GM12878 (cell line): ENCODE measurements around the gene SETD6. TPM values are rescaled to one million over a fixed set of nuclear protein-coding genes. Genes with fewer than 3 reads are reported as not detected.

Experiments used
- ATAC-seq: fragments of 200-7000 bp; cut with Tn5 transposase; 3 replicates; pipeline ENCODE4 v1.9.1; 2020; ENCODE audit warnings: mild to moderate bottlenecking, moderate library complexity
- BruUV-seq: library from RNA; stranded (reverse); fragments of 400-500 nt; replicated peaks from 2 replicates; lab custom pipeline; 2021; lab: Mats Ljungman, UMichigan
- CTCF ChIA-PET: fragments of 300-600 bp; sonication (Branson Sonifier 250); formaldehyde crosslinking; extraction: SDS; loops from one replicate; lab custom pipeline; 2021; ENCODE audit warnings: inconsistent platforms; lab: Yijun Ruan, JAX
- POLR2A ChIA-PET: fragments of 350-600 bp; formaldehyde crosslinking; extraction: SDS; loops from one replicate; lab custom pipeline; 2021; ENCODE audit warnings: inconsistent platforms; lab: Charles Lee
- RAD21 ChIA-PET: fragments of 300-600 bp; sonication (Branson Sonifier 250); formaldehyde crosslinking; loops from one replicate; lab custom pipeline; 2023; ENCODE audit warnings: antibody characterized with exemption; ENCODE audit not compliant: unreplicated experiment; lab: Charles Lee
- SMC1A ChIA-PET: fragments of 300-600 bp; sonication (Branson Sonifier 250); formaldehyde crosslinking; loops from one replicate; lab custom pipeline; 2023; ENCODE audit not compliant: unreplicated experiment, uncharacterized antibody; lab: Charles Lee
- DNase-seq: peaks from one replicate; pipeline ENCODE4 v3.0.0-alpha.2; 2011; ENCODE audit warnings: low read depth, low spot score
- FAIRE-seq: peaks from 3 replicates; lab custom pipeline; 2011; peaks lifted over from hg19 to GRCh38; lab: Jason Lieb, UNC
- H2AFZ ChIP-seq: 2 replicates; pipeline ENCODE4 v1.6.0; 2011; ENCODE audit warnings: low read depth, low read length, control low read depth; ENCODE audit not compliant: control insufficient read depth
- H3K27ac ChIP-seq: 2 replicates; pipeline ENCODE4 v1.5.1; 2011; ENCODE audit warnings: control low read depth; ENCODE audit not compliant: control insufficient read depth, insufficient read depth
- H3K27me3 ChIP-seq, 2 experiments: replicated peaks in 1 of 2; 2 replicates each; pipeline versions ENCODE4 v1.6.0 to v1.6.1; 2011; ENCODE audit warnings: low read length in 1 of 2; ENCODE audit not compliant: control insufficient read depth in 2 of 2, insufficient read depth in 2 of 2
- H3K36me3 ChIP-seq, 2 experiments: 2 replicates each; pipeline ENCODE4 v1.5.1; 2011; ENCODE audit warnings: low read length in 1 of 2; ENCODE audit not compliant: control insufficient read depth in 2 of 2, insufficient read depth in 2 of 2
- H3K4me1 ChIP-seq: 2 replicates; pipeline ENCODE4 v1.6.1; 2011; ENCODE audit warnings: mild to moderate bottlenecking, low read length, moderate library complexity, mixed read lengths; ENCODE audit not compliant: control insufficient read depth, insufficient read depth
- H3K4me2 ChIP-seq: 2 replicates; pipeline ENCODE4 v1.6.0; 2011; ENCODE audit warnings: control low read depth; ENCODE audit not compliant: control insufficient read depth, insufficient read depth
- H3K4me3 ChIP-seq: fragments of 200-600 bp; sonication (generic); 2 replicates; pipeline ENCODE4 v1.5.1; 2016
- H3K79me2 ChIP-seq: 2 replicates; pipeline ENCODE4 v1.6.0; 2011; ENCODE audit warnings: low read length; ENCODE audit not compliant: control insufficient read depth, insufficient read depth
- H3K9ac ChIP-seq: 2 replicates; pipeline ENCODE4 v1.8.0; 2011; ENCODE audit warnings: low read length, control low read depth, mixed read lengths; ENCODE audit not compliant: control insufficient read depth, insufficient read depth
- H3K9me3 ChIP-seq: replicated peaks from 3 replicates; pipeline ENCODE4 v1.5.1; 2011; ENCODE audit warnings: mild to moderate bottlenecking, low read length; ENCODE audit not compliant: control insufficient read depth, insufficient read depth
- H4K20me1 ChIP-seq: 2 replicates; pipeline ENCODE4 v1.6.0; 2011; ENCODE audit not compliant: control insufficient read depth, insufficient read depth
- BMI1 ChIP-seq: fragments of 450-650 bp; IDR thresholded peaks from 2 replicates; pipeline ENCODE4 v1.6.1; 2016; ENCODE audit warnings: mild to moderate bottlenecking, moderate library complexity, borderline replicate concordance
- CBX3 ChIP-seq: fragments of 200-600 bp; sonication (generic); IDR thresholded peaks from 2 replicates; pipeline ENCODE4 v1.6.1; 2016; ENCODE audit warnings: low read depth, borderline replicate concordance
- CEBPB ChIP-seq, 2 experiments: fragments of 150-350 bp in 1 of 2; IDR thresholded peaks; 2 replicates each; pipeline ENCODE4 v1.6.1; 2012 to 2014; ENCODE audit warnings: low read depth in 2 of 2, low read length in 2 of 2, borderline replicate concordance in 1 of 2, inconsistent platforms in 1 of 2
- IRF3 ChIP-seq: fragments of 450-650 bp; IDR thresholded peaks from 2 replicates; pipeline ENCODE4 v1.6.1; 2014; ENCODE audit warnings: mild to moderate bottlenecking
- JUNB ChIP-seq: IDR thresholded peaks from 2 replicates; pipeline ENCODE4 v1.6.1; 2016; ENCODE audit warnings: antibody characterized with exemption, mild to moderate bottlenecking
- MAX ChIP-seq: IDR thresholded peaks from 2 replicates; pipeline ENCODE4 v1.6.1; 2012; ENCODE audit warnings: low read depth, low read length, improper control_type of control experiment
- MXI1 ChIP-seq: fragments of 150-350 bp; IDR thresholded peaks from 2 replicates; pipeline ENCODE4 v1.6.1; 2011; ENCODE audit warnings: low read depth, mild to moderate bottlenecking, inconsistent platforms, low read length, improper control_type of control experiment
- PKNOX1 ChIP-seq: fragments of 450-650 bp; IDR thresholded peaks from 2 replicates; pipeline ENCODE4 v1.6.1; 2016; ENCODE audit warnings: mild to moderate bottlenecking
- POLR2A ChIP-seq: IDR thresholded peaks from 2 replicates; pipeline ENCODE4 v1.6.1; 2011; ENCODE audit warnings: low read depth, mild to moderate bottlenecking, low read length
- TARDBP ChIP-seq: IDR thresholded peaks from 2 replicates; pipeline ENCODE4 v1.6.1; 2016; ENCODE audit warnings: borderline replicate concordance
- TCF12 ChIP-seq: IDR thresholded peaks from 2 replicates; pipeline ENCODE4 v1.6.1; 2011; ENCODE audit warnings: low read depth, mild to moderate bottlenecking, low read length
- ZBTB4 ChIP-seq: fragments of 450-650 bp; formaldehyde crosslinking; IDR thresholded peaks from 2 replicates; pipeline ENCODE4 v1.4.0; 2022; ENCODE audit warnings: mild to moderate bottlenecking, moderate library complexity
- ZNF274 ChIP-seq: IDR thresholded peaks from one replicate; pipeline ENCODE4 v1.8.0; 2011; ENCODE audit not compliant: insufficient read length, insufficient read depth
- ZNF687 ChIP-seq: fragments of 450-650 bp; IDR thresholded peaks from 2 replicates; pipeline ENCODE4 v1.6.1; 2017; ENCODE audit warnings: mild to moderate bottlenecking, moderate library complexity
- WGBS: methylation state at CpG from one replicate; pipeline ENCODE4 v1.1.6; 2016; ENCODE audit warnings: low lambda C conversion rate; ENCODE audit not compliant: insufficient replicate concordance, insufficient coverage; ENCODE audit errors: missing lambda C conversion rate; 5-methylcytosine and 5-hydroxymethylcytosine counted together
- in situ Hi-C: fragments of 300-500 bp; cut with MboI; formaldehyde crosslinking; loops from 9 replicates; pipeline ENCODE4 v1.14.3; 2018; ENCODE audit warnings: mixed read lengths
- intact Hi-C: fragments of 100-400 bp; cut with micrococcal nuclease; formaldehyde crosslinking; loops from one replicate; pipeline ENCODE4 v1.14.2; 2022; ENCODE audit not compliant: unreplicated experiment
- polyA plus RNA-seq, 11 experiments: library from polyadenylated mRNA; depleted of rRNA in 4 of 11; unstranded in 6 of 11; stranded (reverse) in 5 of 11; fragments of >200 nt; fragmentation: Nextera tagmentation in 4 of 11; fragmentation: Illumina TruSeq in 1 of 11; extraction: Ambion mirVana in 4 of 11; extraction: Trizol in 1 of 11; gene quantifications; 1 replicate in 1 of 11; 2 replicates in 10 of 11; pipeline versions ENCODE4 v1.2.1 to v1.2.3, GENCODE V29; 2011 to 2016; ENCODE audit warnings: inconsistent platforms in 2 of 11, missing spikeins in 2 of 11, low read depth in 1 of 11
- total RNA-seq, 4 experiments: library from RNA; depleted of rRNA in 3 of 4; stranded (reverse); fragments of >200 nt in 3 of 4; fragmentation: Illumina TruSeq in 1 of 4; extraction: Trizol in 1 of 4; gene quantifications; 2 replicates each; pipeline versions ENCODE4 v1.2.1 to v1.2.3, GENCODE V29; 2013 to 2021

Gene SETD6
- total and polyA plus RNA-seq, 10 of the 15 experiments (the other 5 are each of a cell fraction or from before 2014, with no cell fraction given) = 8.2 to 23.8 (median 16.2) TPM

- no peak for TF ChIP-seq ZNF687
Measured at GRCh38 chr16:58563235-58563634, 47.9 kb downstream of the SETD6 start (continued).

- DNase-seq (no peak), FAIRE-seq (no peak), ATAC-seq (no peak)
- H3K36me3 ChIP-seq = peaks cover 1 to 49% of the 10 kb centered on the region in 2 experiments
- 0 out of 2 replicates have a peak, but pooled peaks cover 3% of the 10 kb centered on the region for H4K20me1 ChIP-seq
- H3K4me3 ChIP-seq = no peak overlapping the region
- no peak overlapping the region for H2AFZ ChIP-seq
- H3K9me3 ChIP-seq = no peaks in the 10 kb centered on the region
- H3K27ac ChIP-seq = no peak overlapping the region
- ChIA-PET POLR2A (interaction anchor here (1.0 kb wide), 1 partner anchor 26 kb away, joined by 3 read pairs; no protein-coding TSS in a partner anchor), SMC1A (no interaction called here), CTCF (interaction anchor here (1.0 kb wide), 1 partner anchor 22 kb away, joined by 3 read pairs; no protein-coding TSS in a partner anchor), RAD21 (no interaction called here)
- WGBS = 96% methylated on average over 4 of the region's 4 CpGs
- intact Hi-C loops (no loop called here), in situ Hi-C loops (loop anchor here (25.0 kb wide), 1 partner anchor 1351 kb away; no protein-coding TSS in a partner anchor)
- BruUV-seq = no TSS peak
- no peaks in the 10 kb centered on the region for H3K4me1 ChIP-seq
- H3K27me3 ChIP-seq = no peaks in the 10 kb centered on the region
- no peak overlapping the region for H3K4me2 ChIP-seq
- H3K79me2 ChIP-seq = no peaks in the 10 kb centered on the region; the same call in none of the 2 replicates
- H3K9ac ChIP-seq = no peak overlapping the region
- TF ChIP-seq MAX (no peak), POLR2A (no peak), BMI1 (no peak), CBX3 (no peak), PKNOX1 (no peak), MXI1 (no peak), TCF12 (no peak), IRF3 (no peak), CEBPB (IDR thresholded peaks at IDR 0.05; ENCODE audit: borderline replicate concordance in 1 of 2, low read depth in 2 of 2, low read length in 2 of 2) (no peak), ZBTB4 (CRISPR knock-in tag) (no peak), JUNB (no peak), TARDBP (no peak), ZNF274 (no peak)
Measured at GRCh38 chr16:58563775-58564174, 48.5 kb downstream of the SETD6 start.
